ENCODE results near the gene HMGN3. TPM values are rescaled to one million over a fixed set of nuclear protein-coding genes. Genes with fewer than 3 reads are reported as not detected.
A peak's percentile ranks its signal among the peaks of the same experiment; 100 is the strongest.

The HMGN3 gene
- total RNA-seq, 2 experiments from 2014 or later = 45.6 to 49.4 TPM

DNA sequence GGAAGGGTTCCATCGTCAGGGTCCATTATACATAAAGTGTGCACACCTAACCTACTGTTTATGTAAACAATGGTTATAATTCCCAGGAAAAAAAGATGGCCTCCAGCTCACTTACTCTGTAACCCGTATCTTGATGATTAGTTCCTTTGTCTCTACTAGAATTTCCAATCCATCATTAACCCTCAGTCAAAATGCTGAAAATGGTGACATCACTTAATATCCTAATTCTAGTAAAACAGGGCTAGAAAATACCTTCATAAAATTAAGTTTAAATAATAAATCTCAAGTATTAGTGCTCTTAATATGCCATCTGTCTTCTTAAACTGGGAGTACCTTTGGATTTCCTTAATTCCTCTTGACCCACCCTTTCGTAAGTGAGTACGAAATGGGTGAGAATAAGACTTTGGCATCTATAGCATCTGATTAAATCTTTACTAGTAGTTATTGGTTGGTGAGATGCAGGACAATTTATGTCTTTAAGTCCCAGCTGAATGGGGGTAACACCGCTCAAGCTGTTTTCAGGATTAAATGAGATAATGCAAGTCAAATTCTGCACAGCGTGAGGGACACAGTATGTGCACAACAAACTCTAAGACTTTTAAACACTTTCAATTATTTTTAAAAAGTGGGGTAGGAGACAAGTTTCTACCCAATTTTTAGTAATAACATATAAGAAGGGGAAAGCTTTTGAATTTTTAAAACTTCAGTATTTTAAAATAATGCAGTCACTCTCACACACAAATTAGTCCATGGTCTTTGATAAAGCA is 1.6 kb downstream of the HMGN3 start:
- peak overlapping the region; percentile 92 for H3K4me3 Mint-ChIP-seq
- peaks cover 1% of the 10 kb centered on the region for H3K36me3 Mint-ChIP-seq (ENCODE audit: low read depth)
- intact Hi-C loops (cut with micrococcal nuclease) = no loop called here
- no peak for DNase-seq
- no peak for ATAC-seq
- peak overlapping the region; percentile 86 for H3K27ac Mint-ChIP-seq
- no peaks in the 10 kb centered on the region for H3K27me3 Mint-ChIP-seq
- peaks cover 19% of the 10 kb centered on the region for H3K4me1 Mint-ChIP-seq (ENCODE audit: low read depth)
- CTCF ChIA-PET = no interaction called here
- POLR2A ChIA-PET = interaction anchor here (2.5 kb wide), 1 partner anchor 155 kb away, joined by 13 read pairs; the partner anchor contains the start of gene PHIP
- TF ChIP-seq, protein P1, sequence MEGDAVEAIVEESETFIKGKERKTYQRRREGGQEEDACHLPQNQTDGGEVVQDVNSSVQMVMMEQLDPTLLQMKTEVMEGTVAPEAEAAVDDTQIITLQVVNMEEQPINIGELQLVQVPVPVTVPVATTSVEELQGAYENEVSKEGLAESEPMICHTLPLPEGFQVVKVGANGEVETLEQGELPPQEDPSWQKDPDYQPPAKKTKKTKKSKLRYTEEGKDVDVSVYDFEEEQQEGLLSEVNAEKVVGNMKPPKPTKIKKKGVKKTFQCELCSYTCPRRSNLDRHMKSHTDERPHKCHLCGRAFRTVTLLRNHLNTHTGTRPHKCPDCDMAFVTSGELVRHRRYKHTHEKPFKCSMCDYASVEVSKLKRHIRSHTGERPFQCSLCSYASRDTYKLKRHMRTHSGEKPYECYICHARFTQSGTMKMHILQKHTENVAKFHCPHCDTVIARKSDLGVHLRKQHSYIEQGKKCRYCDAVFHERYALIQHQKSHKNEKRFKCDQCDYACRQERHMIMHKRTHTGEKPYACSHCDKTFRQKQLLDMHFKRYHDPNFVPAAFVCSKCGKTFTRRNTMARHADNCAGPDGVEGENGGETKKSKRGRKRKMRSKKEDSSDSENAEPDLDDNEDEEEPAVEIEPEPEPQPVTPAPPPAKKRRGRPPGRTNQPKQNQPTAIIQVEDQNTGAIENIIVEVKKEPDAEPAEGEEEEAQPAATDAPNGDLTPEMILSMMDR (IDR thresholded peaks at IDR 0.05) = no peak
- H3K9me3 Mint-ChIP-seq = no peaks in the 10 kb centered on the region

DNA sequence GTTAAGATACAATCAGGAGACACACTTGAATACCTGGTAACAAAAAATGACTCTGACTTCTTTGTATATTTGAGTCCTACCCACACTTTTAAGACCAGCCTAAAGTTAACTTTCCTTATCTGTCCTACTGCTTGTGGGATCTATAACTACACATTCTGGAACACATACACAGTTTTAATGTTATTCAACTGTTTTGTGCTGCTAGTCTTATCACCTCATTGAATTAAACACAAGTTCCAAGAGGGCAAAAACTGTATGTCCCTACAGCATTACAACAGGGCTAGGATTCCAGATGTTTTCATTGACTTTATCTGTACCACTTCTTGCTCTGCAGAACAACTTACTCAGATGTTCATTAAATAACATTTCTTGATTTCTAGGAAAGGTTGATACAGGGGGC is 2.8 kb downstream of the HMGN3 start:
- Mint-ChIP-seq H3K27ac (no peak overlapping the region), H3K36me3 (ENCODE audit: low read depth) (peaks cover 1% of the 10 kb centered on the region), H3K9me3 (no peaks in the 10 kb centered on the region), H3K4me1 (ENCODE audit: low read depth) (peaks cover 22% of the 10 kb centered on the region), H3K27me3 (no peaks in the 10 kb centered on the region), H3K4me3 (no peak overlapping the region)
- CTCF ChIA-PET = no interaction called here
- DNase-seq (no peak), ATAC-seq (no peak)
- intact Hi-C loops (cut with micrococcal nuclease) = no loop called here
- POLR2A ChIA-PET = interaction anchor here (2.5 kb wide), 1 partner anchor 153 kb away, joined by 13 read pairs; the partner anchor contains the start of gene PHIP
- TF ChIP-seq, protein P1 (IDR thresholded peaks at IDR 0.05) = no peak

DNA sequence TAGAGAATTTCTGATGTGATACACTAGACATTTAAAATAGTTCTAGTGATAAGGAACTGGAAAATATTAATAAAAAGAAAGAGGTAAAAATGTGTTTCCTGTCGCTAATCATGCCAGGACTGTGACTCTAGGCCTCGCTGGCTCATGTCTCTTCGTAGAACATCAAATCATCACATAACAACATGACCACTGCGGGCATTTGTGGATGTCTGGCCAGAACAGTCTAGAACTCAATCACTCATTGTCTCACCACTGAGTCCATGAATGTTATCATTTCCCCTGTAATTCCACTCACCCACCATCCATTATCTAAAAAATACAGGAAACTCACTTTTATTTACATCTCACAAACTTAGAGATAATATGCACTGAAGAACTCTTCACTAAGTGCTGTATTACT is 3.4 kb downstream of the HMGN3 start:
- no peak for DNase-seq
- Mint-ChIP-seq H3K27ac (no peak overlapping the region), H3K4me1 (ENCODE audit: low read depth) (peaks cover 22% of the 10 kb centered on the region), H3K27me3 (no peaks in the 10 kb centered on the region), H3K36me3 (ENCODE audit: low read depth) (peaks cover 1% of the 10 kb centered on the region), H3K9me3 (no peaks in the 10 kb centered on the region), H3K4me3 (no peak overlapping the region)
- ChIA-PET POLR2A (no interaction called here), CTCF (no interaction called here)
- TF ChIP-seq, protein P1 (IDR thresholded peaks at IDR 0.05) = no peak
- intact Hi-C loops (cut with micrococcal nuclease) = no loop called here
- ATAC-seq = no peak

DNA sequence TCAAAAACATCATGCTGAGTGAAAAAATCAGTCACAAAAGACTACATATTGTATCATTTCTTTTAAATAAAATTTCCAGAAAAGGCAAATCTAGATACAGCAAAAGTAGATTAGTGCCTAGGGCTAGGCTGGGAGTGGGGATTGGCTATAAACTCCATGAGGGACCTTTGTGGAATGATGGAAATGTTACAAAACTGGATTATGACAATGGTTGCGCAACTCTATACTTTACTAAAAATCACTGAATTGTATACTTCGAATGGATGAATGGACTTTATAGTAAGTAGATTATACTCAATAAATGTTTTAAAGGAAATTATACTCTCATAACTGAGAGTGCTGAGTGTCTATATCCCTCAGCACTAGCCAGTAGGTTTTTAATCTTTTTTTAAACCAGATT is 4.3 kb downstream of the HMGN3 start:
- Mint-ChIP-seq H3K36me3 (ENCODE audit: low read depth) (peaks cover 1% of the 10 kb centered on the region), H3K4me3 (no peak overlapping the region), H3K4me1 (ENCODE audit: low read depth) (peaks cover 22% of the 10 kb centered on the region), H3K27ac (no peak overlapping the region), H3K9me3 (no peaks in the 10 kb centered on the region), H3K27me3 (no peaks in the 10 kb centered on the region)
- ChIA-PET POLR2A (no interaction called here), CTCF (no interaction called here)
- ATAC-seq = no peak
- TF ChIP-seq, protein P1 (IDR thresholded peaks at IDR 0.05) = no peak
- no peak for DNase-seq
- intact Hi-C loops (cut with micrococcal nuclease) = no loop called here

DNA sequence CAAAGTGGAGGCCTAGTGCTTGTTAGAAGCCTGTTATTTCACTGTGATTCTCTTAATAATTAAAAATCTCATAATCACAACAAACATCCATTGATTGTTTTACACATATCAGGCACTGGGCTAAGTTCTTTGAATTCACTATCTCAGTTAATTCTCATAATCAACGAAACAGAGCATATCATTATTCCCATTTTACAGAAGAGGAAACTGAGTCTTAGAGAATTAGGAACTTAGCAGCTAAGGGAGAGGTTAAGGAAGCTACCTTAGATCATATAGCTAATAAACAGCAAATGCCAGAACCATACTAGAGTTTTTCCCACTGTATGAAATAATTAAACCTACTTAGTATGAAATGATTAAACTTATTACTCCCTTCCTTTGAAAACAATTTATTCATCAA is 7.0 kb downstream of the HMGN3 start:
- CTCF ChIA-PET = interaction anchor here (0.8 kb wide), 1 partner anchor 201 kb away, joined by 3 read pairs; no protein-coding TSS in a partner anchor
- DNase-seq (no peak), ATAC-seq (no peak)
- POLR2A ChIA-PET = no interaction called here
- H3K27me3 Mint-ChIP-seq = no peaks in the 10 kb centered on the region
- H3K4me1 Mint-ChIP-seq (ENCODE audit: low read depth) = peaks cover 14% of the 10 kb centered on the region
- TF ChIP-seq, protein P1 (IDR thresholded peaks at IDR 0.05) = no peak
- H3K9me3 Mint-ChIP-seq = no peaks in the 10 kb centered on the region
- H3K4me3 Mint-ChIP-seq = no peak overlapping the region
- H3K36me3 Mint-ChIP-seq (ENCODE audit: low read depth) = peaks cover 1% of the 10 kb centered on the region
- intact Hi-C loops (cut with micrococcal nuclease) = no loop called here
- H3K27ac Mint-ChIP-seq = no peak overlapping the region
